Measurements from ENCODE around the gene CWC22. TPM values are rescaled to one million over a fixed set of nuclear protein-coding genes. Genes with fewer than 3 reads are reported as not detected.

The CWC22 gene
- polyA plus RNA-seq, 1 donor from 2014 or later = 16.0 TPM

- TF ChIP-seq REST (IDR thresholded peaks at IDR 0.05; ENCODE audit: borderline replicate concordance) = no peak
- no peak for TF ChIP-seq POLR2AphosphoS5 (IDR thresholded peaks at IDR 0.05)
Measured at GRCh38 chr2:179987916-179988315, 19.2 kb downstream of the CWC22 start (continued).

GRCh38 chr2:179985163-179985820 is 21.8 kb downstream of the CWC22 start:
- TF ChIP-seq TAF1 (IDR thresholded peaks at IDR 0.05; ENCODE audit: low read depth) = no peak
- TF ChIP-seq EP300 (conservative IDR thresholded peaks at IDR 0.05; ENCODE audit: poor library complexity, severe bottlenecking) = no peak
- TF ChIP-seq SMC3 (conservative IDR thresholded peaks at IDR 0.05; ENCODE audit: poor library complexity) = no peak
- TF ChIP-seq MXI1 (conservative IDR thresholded peaks at IDR 0.05; ENCODE audit: poor library complexity, severe bottlenecking) = no peak
- no peak for TF ChIP-seq RAD21 (conservative IDR thresholded peaks at IDR 0.05)
- no peak for TF ChIP-seq EZH2 (IDR thresholded peaks at IDR 0.05; ENCODE audit: borderline replicate concordance, insufficient read depth, low read length, poor library complexity, severe bottlenecking)
- no peak for TF ChIP-seq CTCF (IDR thresholded peaks at IDR 0.05; ENCODE audit: poor library complexity, severe bottlenecking)
- no peak for TF ChIP-seq REST (IDR thresholded peaks at IDR 0.05; ENCODE audit: borderline replicate concordance)
- TF ChIP-seq POLR2AphosphoS5 (IDR thresholded peaks at IDR 0.05) = no peak
- Histone ChIP-seq H3K9me2 (ENCODE audit: insufficient read depth, low read length) (no peaks in the 10 kb centered on the region), H3K9me3 (ENCODE audit: low read length) (no peaks in the 10 kb centered on the region), H3K4me3 (ENCODE audit: low read length) (no peak overlapping the region), H2AFZ (ENCODE audit: low read depth, low read length) (no peak overlapping the region), H3F3A (ENCODE audit: insufficient read depth, low read length, poor library complexity, severe bottlenecking) (no peaks in the 10 kb centered on the region), H3K27me3 (ENCODE audit: insufficient read depth, low read depth, low read length) (no peaks in the 10 kb centered on the region), H3K79me2 (replicated peaks; ENCODE audit: insufficient read depth, low read length) (peaks cover 6% of the 10 kb centered on the region), H4K20me1 (ENCODE audit: insufficient read depth) (no peaks in the 10 kb centered on the region), H3K4me2 (ENCODE audit: low read length) (no peak overlapping the region), H3K9ac (ENCODE audit: low read length) (no peak overlapping the region), H3K27ac (ENCODE audit: low read length) (no peak overlapping the region), H3K36me3 (ENCODE audit: insufficient read depth, low read length) (peaks cover 17% of the 10 kb centered on the region)

All from neural cell (in vitro differentiated cells).